ENCODE data around the gene FRS3.

Gene FRS3

GRCh38 chr6:41741625-41742490, 37.8 kb downstream of the FRS3 start:
- DNase-seq (ENCODE audit: low read depth) = no peak

GRCh38 chr6:41740366-41741162, 39.1 kb downstream of the FRS3 start:
- no peak for DNase-seq (ENCODE audit: low read depth)

- no peak for DNase-seq (ENCODE audit: low read depth)
Observed at GRCh38 chr6:41739041-41739440, 40.7 kb downstream of the FRS3 start.

GRCh38 chr6:41737591-41738130, 42.0 kb downstream of the FRS3 start:
- DNase-seq (ENCODE audit: low read depth) = no peak

- DNase-seq (ENCODE audit: low read depth) = no peak
Observed at GRCh38 chr6:41736800-41737555, 42.7 kb downstream of the FRS3 start.

GRCh38 chr6:41736186-41736733, 43.4 kb downstream of the FRS3 start:
- DNase-seq (ENCODE audit: low read depth) = no peak

GRCh38 chr6:41735427-41736185, 44.1 kb downstream of the FRS3 start, which contains the start of gene TFEB:
Gene TFEB (minus strand): TSS chr6:41735608. CDS start chr6:41691213, 44,395 bp downstream.
- peak; percentile 89 for DNase-seq (ENCODE audit: low read depth)

GRCh38 chr6:41734666-41735426, 44.9 kb downstream of the FRS3 start:
- DNase-seq (ENCODE audit: low read depth) = peak; percentile 55

- DNase-seq (ENCODE audit: low read depth) = peak; percentile 19
Observed at GRCh38 chr6:41733707-41734665, 45.7 kb downstream of the FRS3 start.

- DNase-seq (ENCODE audit: low read depth) = no peak
Observed at GRCh38 chr6:41733360-41733706, 46.4 kb downstream of the FRS3 start.

- peak; percentile 20 for DNase-seq (ENCODE audit: low read depth)
Observed at GRCh38 chr6:41732591-41733359, 46.9 kb downstream of the FRS3 start.

- DNase-seq (ENCODE audit: low read depth) = no peak
Observed at GRCh38 chr6:41732149-41732548, 47.6 kb downstream of the FRS3 start.

- no peak for DNase-seq (ENCODE audit: low read depth)
Observed at GRCh38 chr6:41731561-41732086, 48.1 kb downstream of the FRS3 start.

GRCh38 chr6:41730531-41731436, 48.9 kb downstream of the FRS3 start:
- DNase-seq (ENCODE audit: low read depth) = no peak

- DNase-seq (ENCODE audit: low read depth) = no peak
Observed at GRCh38 chr6:41729624-41730023, 50.1 kb downstream of the FRS3 start.

- DNase-seq (ENCODE audit: low read depth) = no peak
Observed at GRCh38 chr6:41728954-41729353, 50.7 kb downstream of the FRS3 start.
